OCI-LY1 (cell line): ENCODE results near the gene P2RX4.

Experiments
- CTCF ChIP-seq: fragments of 200-600 bp; sonication (generic), shearing (Covaris generic); IDR thresholded peaks from 2 replicates; pipeline ENCODE4 v1.5.1; 2017; ENCODE audit warnings: mild to moderate bottlenecking, antibody characterized with exemption, low read length, moderate library complexity, mixed read lengths
- EZH2 ChIP-seq: fragments of 200-600 bp; sonication (generic), shearing (Covaris generic); IDR thresholded peaks from 2 replicates; pipeline ENCODE4 v1.8.0; 2017; ENCODE audit warnings: borderline replicate concordance, mixed run types, mild to moderate bottlenecking, antibody characterized with exemption, low read length, moderate library complexity, mixed read lengths

- TF ChIP-seq CTCF (no peak), EZH2 (no peak)
Observed at GRCh38 chr12:121259074-121259473, 49.1 kb downstream of the P2RX4 start.
